GM19455 (cell line): ENCODE measurements around the gene FNTB.

Experiments used
- ATAC-seq: cut with Tn5 transposase; IDR thresholded peaks from one replicate; pipeline ENCODE4 v1.9.1; 2021; ENCODE audit not compliant: unreplicated experiment

The FNTB gene

GRCh38 chr14:64952598-64953309, 33.9 kb upstream of the FNTB start:
- ATAC-seq, result no peak

- no peak for ATAC-seq
Observed at GRCh38 chr14:64953310-64953654, 33.4 kb upstream of the FNTB start.

DNA sequence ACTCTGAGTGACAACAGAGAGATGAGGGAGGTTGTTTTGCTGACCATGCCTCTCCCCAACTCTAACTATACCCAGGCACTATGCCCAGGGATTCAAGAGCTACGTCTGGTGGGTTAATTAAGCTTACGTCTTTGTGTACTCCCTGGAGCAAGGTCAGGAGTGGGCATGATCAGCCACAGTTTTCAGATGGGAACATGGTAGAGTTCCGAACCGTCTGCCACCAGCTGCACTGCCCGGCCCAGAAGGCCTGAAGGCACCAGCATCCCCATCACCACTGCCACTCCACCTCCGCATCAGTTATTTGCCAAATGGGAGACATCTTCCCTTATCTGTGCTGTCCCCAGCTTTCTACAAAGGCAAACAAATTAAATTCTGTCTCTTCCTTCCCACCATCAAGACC, 33.0 kb upstream of the FNTB start:
- ATAC-seq, result no peak

- no peak for ATAC-seq
Observed at GRCh38 chr14:64954491-64955240, 32.0 kb upstream of the FNTB start.

DNA sequence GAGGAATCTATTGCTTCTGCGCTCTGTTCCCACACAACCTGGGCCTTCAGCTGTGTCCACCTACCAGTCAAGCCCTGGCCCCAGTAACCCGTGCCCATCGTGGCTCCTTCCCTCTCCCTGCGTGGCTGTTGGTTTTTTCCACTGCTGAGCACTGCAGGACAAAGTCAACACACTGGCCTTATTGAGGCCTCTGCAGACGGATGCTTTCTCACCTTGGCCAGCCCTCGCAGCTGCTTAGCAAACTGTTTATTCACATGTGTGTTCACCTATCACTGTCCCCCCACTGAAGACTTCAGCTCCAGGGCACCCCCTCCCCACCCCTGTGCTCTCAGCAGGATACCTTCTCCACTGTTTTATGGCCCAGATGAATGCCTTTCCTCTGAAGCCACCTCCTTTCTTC, 31.4 kb upstream of the FNTB start:
- no peak for ATAC-seq

DNA sequence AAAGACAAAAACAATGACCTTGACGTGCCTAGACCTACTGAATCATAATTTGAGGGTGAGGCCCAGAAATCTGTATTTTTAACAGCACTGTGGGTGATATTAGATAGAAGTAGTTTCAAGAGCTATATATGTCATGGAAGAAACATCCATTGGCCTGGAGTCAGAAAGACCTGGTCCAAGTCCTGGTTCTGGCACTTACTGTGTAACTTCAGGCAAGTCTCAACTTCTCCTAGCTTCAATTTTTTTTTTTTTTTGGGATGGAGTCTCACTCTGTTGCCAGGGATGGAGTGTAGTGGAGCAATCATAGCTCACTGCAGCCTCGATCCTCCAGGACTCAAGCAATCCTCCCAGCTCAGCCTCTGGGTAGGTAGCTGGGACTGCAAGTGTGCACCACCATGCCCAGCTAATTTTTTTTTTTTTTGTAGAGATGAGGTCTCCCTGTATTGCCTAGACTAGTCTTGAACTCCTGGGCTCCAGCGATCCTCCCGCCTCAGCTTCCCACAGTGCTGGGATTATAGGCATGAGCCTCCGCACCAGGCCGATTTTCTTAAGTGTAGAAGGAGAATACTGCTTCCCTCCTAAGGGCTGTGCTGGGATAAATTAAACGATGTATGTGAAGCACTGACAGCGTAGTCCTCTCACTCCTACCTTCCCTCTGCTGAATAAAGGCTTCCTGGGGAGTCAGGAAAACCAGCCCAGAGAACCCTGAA, 29.8 kb upstream of the FNTB start:
- ATAC-seq, result no peak

GRCh38 chr14:64958201-64958600, 28.5 kb upstream of the FNTB start:
- no peak for ATAC-seq

- ATAC-seq, result no peak
Observed at GRCh38 chr14:64958743-64959142, 28.0 kb upstream of the FNTB start.

DNA sequence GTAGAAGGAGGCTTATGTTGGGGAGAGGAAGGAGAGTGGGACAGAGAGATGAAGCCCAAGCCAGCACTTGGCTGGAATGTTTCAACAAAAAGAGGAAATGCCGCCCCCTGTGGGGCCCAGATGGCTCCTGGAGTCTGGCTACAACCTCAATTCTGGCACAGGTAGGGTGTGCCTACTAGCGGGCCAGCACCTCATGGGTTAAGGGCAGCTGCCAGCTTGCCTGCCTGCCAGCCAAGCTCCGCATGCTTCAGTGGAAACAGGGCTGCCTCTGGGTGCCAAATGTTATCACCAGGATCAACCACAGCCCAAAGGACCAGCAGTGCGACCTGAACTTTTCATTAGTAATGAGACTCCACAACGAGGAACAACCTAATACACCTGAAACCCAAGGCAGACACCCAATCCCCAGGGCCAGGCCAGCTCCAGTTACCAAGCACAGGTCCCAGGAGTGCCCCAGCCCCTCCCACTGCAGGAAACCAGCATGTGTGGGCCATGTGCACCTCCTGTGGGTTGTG, 25.9 kb upstream of the FNTB start:
- no peak for ATAC-seq

GRCh38 chr14:64963611-64964010, 23.1 kb upstream of the FNTB start:
- ATAC-seq, result no peak

- no peak for ATAC-seq
Observed at GRCh38 chr14:64965356-64966000, 21.2 kb upstream of the FNTB start.

- no peak for ATAC-seq
Observed at GRCh38 chr14:64966976-64967375, 19.7 kb upstream of the FNTB start.

GRCh38 chr14:64968167-64968566, 18.5 kb upstream of the FNTB start:
- ATAC-seq, result no peak

- ATAC-seq, result no peak
Observed at GRCh38 chr14:64968651-64969050, 18.0 kb upstream of the FNTB start.

GRCh38 chr14:64970041-64970440, 16.7 kb upstream of the FNTB start:
- no peak for ATAC-seq

DNA sequence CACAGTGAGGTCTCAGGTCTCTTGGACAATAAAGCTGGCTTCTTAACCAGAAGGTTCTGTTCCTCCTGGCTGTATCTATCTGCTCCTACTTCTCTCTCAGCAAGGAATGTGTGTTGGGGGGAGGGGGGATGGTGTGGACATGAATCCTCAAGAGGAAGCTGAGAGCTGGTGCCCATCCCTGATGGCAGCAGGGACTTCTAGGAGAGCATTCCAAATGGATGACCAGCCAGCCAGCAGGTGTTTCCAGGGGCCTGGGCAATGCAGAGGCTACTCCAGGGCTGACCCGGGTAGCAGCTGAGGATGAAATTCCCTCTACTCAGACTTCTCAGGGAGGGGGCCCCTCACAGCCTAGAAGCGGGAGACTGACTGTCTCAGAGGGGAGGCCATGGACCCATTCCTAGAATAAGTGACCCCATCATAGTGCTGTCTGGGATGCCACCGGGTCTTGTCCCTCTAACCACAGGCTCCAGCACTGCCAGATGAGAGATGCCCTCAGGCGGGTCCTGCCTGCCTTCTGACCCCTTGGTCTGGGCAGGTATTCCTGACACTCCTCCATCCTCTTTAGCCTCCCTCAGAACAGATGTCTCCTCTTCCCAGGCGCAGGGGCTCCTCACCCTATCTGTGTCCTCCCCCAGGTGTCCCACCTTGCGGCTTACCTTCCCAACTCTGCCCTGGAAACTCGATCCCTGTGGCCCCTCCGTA, 15.8 kb upstream of the FNTB start:
- no peak for ATAC-seq

GRCh38 chr14:64971491-64971942, 15.2 kb upstream of the FNTB start:
- ATAC-seq, result no peak

DNA sequence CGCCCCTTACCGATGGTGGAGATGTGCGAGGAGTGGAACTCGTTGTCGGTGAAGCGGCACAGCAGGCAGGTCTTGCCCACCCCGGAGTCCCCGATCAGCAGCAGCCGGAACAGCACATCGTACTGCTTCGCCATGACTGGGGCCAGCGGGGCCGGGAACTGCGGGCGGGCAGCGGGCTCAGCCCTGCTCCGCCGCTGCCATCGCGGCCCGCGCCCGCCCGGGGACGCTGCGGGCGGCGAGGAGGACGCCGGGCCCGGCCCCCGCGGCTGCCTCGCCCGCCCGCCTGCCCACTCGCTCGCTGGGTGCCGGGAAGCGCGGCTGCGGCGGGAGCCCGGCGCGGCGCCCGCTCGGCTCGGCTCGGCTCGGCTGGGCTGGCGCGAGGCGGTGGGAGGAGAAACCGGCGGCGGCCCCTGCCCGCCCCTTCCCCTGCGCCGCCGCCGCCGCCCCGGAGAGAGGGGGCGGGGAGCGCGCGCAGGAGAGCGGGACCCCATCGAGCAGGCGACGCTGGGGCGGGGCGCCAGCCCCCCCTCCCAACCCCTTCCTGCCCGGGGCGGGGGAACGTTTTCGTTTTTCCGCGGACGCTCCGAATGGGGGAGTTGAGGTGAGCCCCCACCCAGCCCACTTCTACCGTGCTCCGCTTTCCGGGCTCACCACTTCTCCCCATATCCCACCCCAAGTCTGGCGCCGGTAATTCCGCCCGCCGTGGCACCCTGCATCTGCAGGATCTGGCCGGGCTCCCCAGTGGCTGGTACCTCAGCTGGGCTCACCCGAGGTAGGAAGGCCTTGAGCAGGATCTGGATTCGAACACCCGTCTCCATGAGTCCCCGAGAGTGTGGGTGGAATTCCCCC, 14.5 kb upstream of the FNTB start, which contains the start of gene RAB15:
RAB15 (minus strand) TSS at position 394 of the 849 bp plus-strand sequence; CDS start at position 134, 260 bp downstream.
- peak; percentile 46 for ATAC-seq

GRCh38 chr14:64973026-64973442, 13.7 kb upstream of the FNTB start:
- ATAC-seq, result no peak

- no peak for ATAC-seq
Observed at GRCh38 chr14:64973826-64974225, 12.9 kb upstream of the FNTB start.
